Panc1 (cell line): Measurements from ENCODE around the gene NACAD. TPM values are rescaled to one million over a fixed set of nuclear protein-coding genes. Genes with fewer than 3 reads are reported as not detected.

Experiments used
- ATAC-seq: fragments of 200-7000 bp; cut with Tn5 transposase; 2 replicates; pipeline ENCODE4 v1.9.1; 2020; ENCODE audit warnings: mild to moderate bottlenecking, moderate library complexity
- BruUV-seq: library from RNA; stranded (reverse); fragments of 400-500 nt; replicated peaks from 2 replicates; lab custom pipeline; 2021; lab: Mats Ljungman, UMichigan
- CTCF ChIA-PET: fragments of 300-600 bp; sonication (Branson Sonifier 250); formaldehyde crosslinking; loops from one replicate; lab custom pipeline; 2022; ENCODE audit warnings: antibody characterized with exemption; lab: Charles Lee
- POLR2A ChIA-PET: fragments of 300-600 bp; sonication (Branson Sonifier 250); formaldehyde crosslinking; loops from one replicate; lab custom pipeline; 2022; ENCODE audit warnings: antibody characterized with exemption; lab: Charles Lee
- DNase-seq: peaks from one replicate; pipeline ENCODE4 v3.0.0-alpha.2; 2010; ENCODE audit warnings: low read depth, low spot score
- H3K27ac ChIP-seq: 2 replicates; pipeline ENCODE4 v1.5.1; 2011; ENCODE audit warnings: mild to moderate bottlenecking, low read length, inconsistent platforms
- H3K27me3 ChIP-seq: fragments of 200-500 bp; sonication (Bioruptor generic); 2 replicates; pipeline ENCODE4 v1.6.0; 2014; ENCODE audit warnings: low read length, inconsistent platforms; ENCODE audit not compliant: control insufficient read depth, insufficient read depth
- H3K36me3 ChIP-seq: fragments of 200-500 bp; sonication (Bioruptor generic); 2 replicates; pipeline ENCODE4 v1.5.1; 2014; ENCODE audit warnings: inconsistent platforms, mild to moderate bottlenecking, low read length, moderate library complexity; ENCODE audit not compliant: control insufficient read depth, insufficient read depth
- H3K4me1 ChIP-seq: 2 replicates; pipeline ENCODE4 v1.5.1; 2011; ENCODE audit warnings: inconsistent platforms, mild to moderate bottlenecking, low read length, moderate library complexity; ENCODE audit not compliant: control insufficient read depth, insufficient read depth
- H3K4me3 ChIP-seq, 2 experiments: 2 replicates each; pipeline ENCODE4 v1.5.1; 2011 to 2012; ENCODE audit warnings: low read depth in 2 of 2, low read length in 2 of 2, mild to moderate bottlenecking in 2 of 2, inconsistent platforms in 1 of 2, moderate library complexity in 1 of 2
- H3K9me3 ChIP-seq: fragments of 200-500 bp; sonication (Bioruptor generic); 2 replicates; pipeline ENCODE4 v1.5.1; 2014; ENCODE audit warnings: low read depth, mild to moderate bottlenecking, inconsistent platforms, low read length, moderate library complexity; ENCODE audit not compliant: control insufficient read depth, insufficient read depth
- CTCF ChIP-seq: fragments of 450-650 bp; IDR thresholded peaks from 2 replicates; pipeline ENCODE4 v1.5.1; 2017; ENCODE audit warnings: mild to moderate bottlenecking
- POLR2AphosphoS5 ChIP-seq: IDR thresholded peaks from 2 replicates; pipeline ENCODE4 v1.6.1; 2012; ENCODE audit warnings: mild to moderate bottlenecking, low read depth, low read length, moderate library complexity
- SIN3A ChIP-seq: IDR thresholded peaks from 2 replicates; pipeline ENCODE4 v1.6.1; 2012; ENCODE audit warnings: low read depth, mild to moderate bottlenecking, low read length, moderate library complexity, borderline replicate concordance; ENCODE audit not compliant: insufficient read depth
- TCF7L2 ChIP-seq: IDR thresholded peaks from 2 replicates; pipeline ENCODE4 v1.6.1; 2011; ENCODE audit warnings: mild to moderate bottlenecking, low read depth, low read length, inconsistent platforms
- in situ Hi-C: cut with HindIII; loops from 2 replicates; pipeline ENCODE4 v1.10.0; 2016; ENCODE audit warnings: low sequenced_read_pairs, low pct_unique_long_range_greater_than_20kb
- intact Hi-C: fragments of 100-400 bp; cut with micrococcal nuclease; formaldehyde crosslinking; loops from one replicate; pipeline ENCODE4 v1.10.0; 2022; ENCODE audit not compliant: unreplicated experiment
- total RNA-seq: library from RNA; stranded (reverse); gene quantifications from one replicate; pipeline ENCODE4 v1.2.1, GENCODE V29; 2021; ENCODE audit not compliant: unreplicated experiment
- TF ChIP-seq, protein P1 (sequence below), 2 experiments: IDR thresholded peaks; 2 replicates each; pipeline ENCODE4 v1.6.1; 2011 to 2012; ENCODE audit warnings: low read depth in 2 of 2, control low read depth in 1 of 2, low read length in 1 of 2, mild to moderate bottlenecking in 1 of 2, moderate library complexity in 1 of 2; ENCODE audit not compliant: insufficient read depth in 1 of 2

The NACAD gene
- total RNA-seq, 1 experiment from 2014 or later: 5.3 TPM

DNA sequence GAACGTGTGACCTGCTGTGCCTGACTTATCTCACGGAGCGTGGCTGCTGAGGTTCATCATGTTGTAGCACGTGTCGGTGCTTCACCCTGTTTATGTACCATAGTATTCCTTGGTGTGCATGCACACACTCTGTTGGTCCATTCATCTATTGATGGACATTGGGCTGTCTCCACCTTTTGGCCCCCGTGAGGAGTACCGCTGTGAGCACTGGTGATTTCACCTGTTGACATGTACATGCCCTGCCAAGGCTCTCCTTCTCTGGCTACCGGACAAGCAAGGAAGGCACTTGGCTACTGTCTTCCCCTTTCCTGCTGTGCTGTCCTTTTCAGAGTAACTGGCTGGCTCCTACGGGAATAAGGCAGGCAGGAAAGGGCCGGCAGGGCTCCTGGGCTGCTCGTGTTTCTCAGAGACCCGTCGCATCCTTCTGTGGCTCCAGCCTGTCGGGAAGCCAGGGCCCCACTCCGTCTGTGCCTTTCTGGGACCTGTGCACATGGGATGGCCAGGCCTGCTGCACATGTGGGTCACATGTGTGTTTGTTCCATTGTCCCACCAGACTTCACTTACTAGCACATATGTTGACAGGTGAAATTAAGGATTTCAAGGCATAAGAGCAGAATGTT, 40.5 kb upstream of the NACAD start:
- CTCF ChIA-PET: no interaction called here
- Histone ChIP-seq H3K27me3 (no peaks in the 10 kb centered on the region), H3K4me1 (no peaks in the 10 kb centered on the region), H3K27ac (no peak overlapping the region), H3K4me3 (no peak overlapping the region), H3K9me3 (no peaks in the 10 kb centered on the region), H3K36me3 (no peaks in the 10 kb centered on the region)
- intact Hi-C loops (no loop called here), in situ Hi-C loops (no loop called here)
- BruUV-seq: no TSS peak
- ATAC-seq (no peak), DNase-seq (no peak)
- POLR2A ChIA-PET: interaction anchor here (0.6 kb wide), 1 partner anchor 303 kb away, joined by 3 read pairs; no protein-coding TSS in a partner anchor
- TF ChIP-seq SIN3A (no peak), POLR2AphosphoS5 (no peak), TCF7L2 (no peak), CTCF (no peak)
- TF ChIP-seq, protein P1, sequence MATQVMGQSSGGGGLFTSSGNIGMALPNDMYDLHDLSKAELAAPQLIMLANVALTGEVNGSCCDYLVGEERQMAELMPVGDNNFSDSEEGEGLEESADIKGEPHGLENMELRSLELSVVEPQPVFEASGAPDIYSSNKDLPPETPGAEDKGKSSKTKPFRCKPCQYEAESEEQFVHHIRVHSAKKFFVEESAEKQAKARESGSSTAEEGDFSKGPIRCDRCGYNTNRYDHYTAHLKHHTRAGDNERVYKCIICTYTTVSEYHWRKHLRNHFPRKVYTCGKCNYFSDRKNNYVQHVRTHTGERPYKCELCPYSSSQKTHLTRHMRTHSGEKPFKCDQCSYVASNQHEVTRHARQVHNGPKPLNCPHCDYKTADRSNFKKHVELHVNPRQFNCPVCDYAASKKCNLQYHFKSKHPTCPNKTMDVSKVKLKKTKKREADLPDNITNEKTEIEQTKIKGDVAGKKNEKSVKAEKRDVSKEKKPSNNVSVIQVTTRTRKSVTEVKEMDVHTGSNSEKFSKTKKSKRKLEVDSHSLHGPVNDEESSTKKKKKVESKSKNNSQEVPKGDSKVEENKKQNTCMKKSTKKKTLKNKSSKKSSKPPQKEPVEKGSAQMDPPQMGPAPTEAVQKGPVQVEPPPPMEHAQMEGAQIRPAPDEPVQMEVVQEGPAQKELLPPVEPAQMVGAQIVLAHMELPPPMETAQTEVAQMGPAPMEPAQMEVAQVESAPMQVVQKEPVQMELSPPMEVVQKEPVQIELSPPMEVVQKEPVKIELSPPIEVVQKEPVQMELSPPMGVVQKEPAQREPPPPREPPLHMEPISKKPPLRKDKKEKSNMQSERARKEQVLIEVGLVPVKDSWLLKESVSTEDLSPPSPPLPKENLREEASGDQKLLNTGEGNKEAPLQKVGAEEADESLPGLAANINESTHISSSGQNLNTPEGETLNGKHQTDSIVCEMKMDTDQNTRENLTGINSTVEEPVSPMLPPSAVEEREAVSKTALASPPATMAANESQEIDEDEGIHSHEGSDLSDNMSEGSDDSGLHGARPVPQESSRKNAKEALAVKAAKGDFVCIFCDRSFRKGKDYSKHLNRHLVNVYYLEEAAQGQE (IDR thresholded peaks at IDR 0.05; ENCODE audit: insufficient read depth in 1 of 2, low read depth in 2 of 2, low read length in 1 of 2): no peak

- no peak overlapping the region for H3K27ac ChIP-seq
- POLR2A ChIA-PET: no interaction called here
- no peak overlapping the region for H3K4me3 ChIP-seq
- TF ChIP-seq CTCF (no peak), TCF7L2 (no peak), SIN3A (no peak), POLR2AphosphoS5 (no peak)
- TF ChIP-seq, protein P1 (IDR thresholded peaks at IDR 0.05; ENCODE audit: insufficient read depth in 1 of 2, low read depth in 2 of 2, low read length in 1 of 2): no peak
- CTCF ChIA-PET: interaction anchor here (0.6 kb wide), 1 partner anchor 10 kb away, joined by 5 read pairs; no protein-coding TSS in a partner anchor
- H3K4me1 ChIP-seq: no peaks in the 10 kb centered on the region
- H3K9me3 ChIP-seq: no peaks in the 10 kb centered on the region
- H3K27me3 ChIP-seq: no peaks in the 10 kb centered on the region
- in situ Hi-C loops (no loop called here), intact Hi-C loops (loop anchor here (1.0 kb wide), 1 partner anchor 27 kb away; no protein-coding TSS in a partner anchor)
- DNase-seq: no peak
- no peak for ATAC-seq
- H3K36me3 ChIP-seq: no peaks in the 10 kb centered on the region
- BruUV-seq: no TSS peak
These were observed 38.2 kb upstream of the NACAD start for GRCh38 chr7:45126920-45127319.
